Endodermal cell (in vitro differentiated cells): Measurements from ENCODE around the gene ALAS1. TPM values are rescaled to one million over a fixed set of nuclear protein-coding genes. Genes with fewer than 3 reads are reported as not detected.

Source experiments
- DNase-seq: peaks from one replicate; pipeline ENCODE4 v3.0.0-alpha.2; 2017
- H3K27ac ChIP-seq: 2 replicates; pipeline ENCODE4 v1.5.1; 2013; ENCODE audit warnings: mild to moderate bottlenecking, low read depth, low read length, moderate library complexity
- H3K27me3 ChIP-seq: 2 replicates; pipeline ENCODE4 v1.6.1; 2013; ENCODE audit warnings: mild to moderate bottlenecking, low read length, moderate library complexity; ENCODE audit not compliant: insufficient read depth, control insufficient read depth, poor library complexity, severe bottlenecking
- H3K36me3 ChIP-seq: 2 replicates; pipeline ENCODE4 v1.7.0; 2013; ENCODE audit warnings: mild to moderate bottlenecking, low read length, moderate library complexity; ENCODE audit not compliant: control insufficient read depth, insufficient read depth
- H3K4me1 ChIP-seq: one replicate; pipeline ENCODE4 v1.7.0; 2013; ENCODE audit warnings: low read length; ENCODE audit not compliant: control insufficient read depth, insufficient read depth
- H3K4me3 ChIP-seq: 2 replicates; pipeline ENCODE4 v1.5.1; 2013; ENCODE audit warnings: mild to moderate bottlenecking, low read length, moderate library complexity
- H3K9ac ChIP-seq: 2 replicates; pipeline ENCODE4 v1.6.1; 2013; ENCODE audit warnings: mild to moderate bottlenecking, low read length, moderate library complexity; ENCODE audit not compliant: poor library complexity, severe bottlenecking; ENCODE audit errors: extremely low read depth
- H3K9me3 ChIP-seq: 2 replicates; pipeline ENCODE4 v1.6.1; 2013; ENCODE audit warnings: mild to moderate bottlenecking, low read length, moderate library complexity; ENCODE audit not compliant: control insufficient read depth
- H3K27ac Mint-ChIP-seq: 2 replicates; pipeline ENCODE4 v1.8.0; 2020; ENCODE audit warnings: mixed read lengths
- H3K27me3 Mint-ChIP-seq: 2 replicates; pipeline ENCODE4 v1.8.0; 2021; ENCODE audit warnings: mild to moderate bottlenecking, mixed read lengths; ENCODE audit not compliant: insufficient read depth
- H3K36me3 Mint-ChIP-seq: 2 replicates; pipeline ENCODE4 v1.8.0; 2020; ENCODE audit warnings: low read depth, mixed read lengths
- H3K4me1 Mint-ChIP-seq: 2 replicates; pipeline ENCODE4 v1.8.0; 2020; ENCODE audit warnings: mixed read lengths
- H3K4me3 Mint-ChIP-seq: 2 replicates; pipeline ENCODE4 v1.8.0; 2020; ENCODE audit warnings: mild to moderate bottlenecking, moderate library complexity, mixed read lengths
- H3K9me3 Mint-ChIP-seq: 2 replicates; pipeline ENCODE4 v1.8.0; 2020; ENCODE audit warnings: mild to moderate bottlenecking, mixed read lengths
- WGBS, 2 experiments: methylation state at CpG; one replicate each; pipeline versions ENCODE4 v1.1.5 to v1.1.7; 2013; ENCODE audit warnings: missing lambda C conversion rate in 2 of 2, mixed read lengths in 1 of 2; ENCODE audit not compliant: insufficient coverage in 1 of 2, insufficient read length in 1 of 2; 5-methylcytosine and 5-hydroxymethylcytosine counted together
- total RNA-seq, 2 donors: library from RNA; stranded (reverse); fragmentation: NEBNext Ultra II Directional in 1 of 2; extraction: Animal tissue kit (Norgen Biotek cat#: 25700) in 1 of 2; gene quantifications; 2 replicates in 1 of 2; 3 replicates in 1 of 2; pipeline ENCODE4 v1.2.1, GENCODE V29; 2021
- TF ChIP-seq, protein P1 (sequence below): fragments of 200-600 bp; sonication (generic); conservative IDR thresholded peaks from 2 replicates; pipeline ENCODE4 v1.5.0; 2021; ENCODE audit warnings: antibody characterized with exemption, mild to moderate bottlenecking

Gene ALAS1
- total RNA-seq, 2 donors from 2014 or later: 33.6 to 50.1 TPM

GRCh38 chr3:52253314-52254304 is 55.6 kb downstream of the ALAS1 start:
- no peak overlapping the region for H3K4me3 Mint-ChIP-seq
- TF ChIP-seq, protein P1, sequence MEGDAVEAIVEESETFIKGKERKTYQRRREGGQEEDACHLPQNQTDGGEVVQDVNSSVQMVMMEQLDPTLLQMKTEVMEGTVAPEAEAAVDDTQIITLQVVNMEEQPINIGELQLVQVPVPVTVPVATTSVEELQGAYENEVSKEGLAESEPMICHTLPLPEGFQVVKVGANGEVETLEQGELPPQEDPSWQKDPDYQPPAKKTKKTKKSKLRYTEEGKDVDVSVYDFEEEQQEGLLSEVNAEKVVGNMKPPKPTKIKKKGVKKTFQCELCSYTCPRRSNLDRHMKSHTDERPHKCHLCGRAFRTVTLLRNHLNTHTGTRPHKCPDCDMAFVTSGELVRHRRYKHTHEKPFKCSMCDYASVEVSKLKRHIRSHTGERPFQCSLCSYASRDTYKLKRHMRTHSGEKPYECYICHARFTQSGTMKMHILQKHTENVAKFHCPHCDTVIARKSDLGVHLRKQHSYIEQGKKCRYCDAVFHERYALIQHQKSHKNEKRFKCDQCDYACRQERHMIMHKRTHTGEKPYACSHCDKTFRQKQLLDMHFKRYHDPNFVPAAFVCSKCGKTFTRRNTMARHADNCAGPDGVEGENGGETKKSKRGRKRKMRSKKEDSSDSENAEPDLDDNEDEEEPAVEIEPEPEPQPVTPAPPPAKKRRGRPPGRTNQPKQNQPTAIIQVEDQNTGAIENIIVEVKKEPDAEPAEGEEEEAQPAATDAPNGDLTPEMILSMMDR: no peak
- H3K27me3 Mint-ChIP-seq: no peaks in the 10 kb centered on the region
- H3K36me3 Mint-ChIP-seq: peaks cover 71% of the 10 kb centered on the region
- Histone ChIP-seq H3K4me3 (no peak overlapping the region), H3K27me3 (no peaks in the 10 kb centered on the region), H3K27ac (no peak overlapping the region), H3K9ac (no peak overlapping the region), H3K4me1 (peaks cover 4% of the 10 kb centered on the region), H3K9me3 (no peaks in the 10 kb centered on the region), H3K36me3 (peaks cover 76% of the 10 kb centered on the region)
- H3K9me3 Mint-ChIP-seq: no peaks in the 10 kb centered on the region
- no peak for DNase-seq
- 92% methylated on average over 8 to 12 of the region's 12 CpGs for WGBS, 2 experiments
- H3K4me1 Mint-ChIP-seq: peaks cover 11% of the 10 kb centered on the region
- peak overlapping the region; percentile 52 for H3K27ac Mint-ChIP-seq

- H3K9ac ChIP-seq: no peak overlapping the region
- Mint-ChIP-seq H3K4me3 (no peak overlapping the region), H3K4me1 (peaks cover 11% of the 10 kb centered on the region), H3K9me3 (no peaks in the 10 kb centered on the region), H3K27ac (no peak overlapping the region), H3K27me3 (no peaks in the 10 kb centered on the region), H3K36me3 (peaks cover 78% of the 10 kb centered on the region)
- no peak for DNase-seq
- H3K4me3 ChIP-seq: no peak overlapping the region
- no peaks in the 10 kb centered on the region for H3K9me3 ChIP-seq
- peaks cover 82% of the 10 kb centered on the region for H3K36me3 ChIP-seq
- peaks cover 4% of the 10 kb centered on the region for H3K4me1 ChIP-seq
- no peaks in the 10 kb centered on the region for H3K27me3 ChIP-seq
- 93 to 96% methylated on average over 5 to 9 of the region's 9 CpGs for WGBS, 2 experiments
- TF ChIP-seq, protein P1: no peak
- H3K27ac ChIP-seq: no peak overlapping the region
These were observed 56.6 kb downstream of the ALAS1 start for GRCh38 chr3:52254608-52255007.

- peaks cover 11% of the 10 kb centered on the region for H3K4me1 Mint-ChIP-seq
- Histone ChIP-seq H3K4me3 (no peak overlapping the region), H3K27me3 (no peaks in the 10 kb centered on the region), H3K4me1 (peaks cover 4% of the 10 kb centered on the region), H3K27ac (no peak overlapping the region), H3K9me3 (no peaks in the 10 kb centered on the region), H3K36me3 (peaks cover 96% of the 10 kb centered on the region), H3K9ac (no peak overlapping the region)
- DNase-seq: no peak
- no peak overlapping the region for H3K27ac Mint-ChIP-seq
- TF ChIP-seq, protein P1: no peak
- WGBS, 2 experiments: 100% methylated on average over 2 of the region's 3 CpGs; no CpG with 5 or more reads in 1 of the 2 experiments
- H3K27me3 Mint-ChIP-seq: no peaks in the 10 kb centered on the region
- H3K4me3 Mint-ChIP-seq: no peak overlapping the region
- no peaks in the 10 kb centered on the region for H3K9me3 Mint-ChIP-seq
- peaks cover 86% of the 10 kb centered on the region for H3K36me3 Mint-ChIP-seq
These were observed 58.2 kb downstream of the ALAS1 start for GRCh38 chr3:52256159-52256558.
